ENCODE measurements around the gene MTHFD1.

DNA sequence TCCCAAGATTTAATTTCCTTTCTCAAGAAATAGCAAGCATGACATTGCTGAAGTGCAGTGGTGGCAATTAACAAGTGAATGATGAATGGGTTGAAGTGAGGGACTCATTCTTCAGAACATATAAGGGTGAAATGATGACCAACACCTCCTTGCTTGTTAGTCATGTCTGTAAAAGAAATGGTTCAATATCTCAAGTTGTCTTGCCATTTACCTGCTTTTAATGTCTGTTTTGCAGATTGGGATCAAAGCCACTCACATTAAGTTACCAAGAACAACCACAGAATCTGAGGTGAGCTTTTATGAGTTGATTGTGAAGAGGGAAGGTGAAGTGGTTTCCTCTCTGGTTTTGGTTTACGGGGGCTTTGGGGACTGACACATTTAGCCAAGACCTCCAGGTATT, 24.1 kb downstream of the MTHFD1 start:
- no peak for TF ChIP-seq FOS (IDR thresholded peaks at IDR 0.05; ENCODE audit: borderline replicate concordance, insufficient read depth, low read length)
- TF ChIP-seq, protein P1, sequence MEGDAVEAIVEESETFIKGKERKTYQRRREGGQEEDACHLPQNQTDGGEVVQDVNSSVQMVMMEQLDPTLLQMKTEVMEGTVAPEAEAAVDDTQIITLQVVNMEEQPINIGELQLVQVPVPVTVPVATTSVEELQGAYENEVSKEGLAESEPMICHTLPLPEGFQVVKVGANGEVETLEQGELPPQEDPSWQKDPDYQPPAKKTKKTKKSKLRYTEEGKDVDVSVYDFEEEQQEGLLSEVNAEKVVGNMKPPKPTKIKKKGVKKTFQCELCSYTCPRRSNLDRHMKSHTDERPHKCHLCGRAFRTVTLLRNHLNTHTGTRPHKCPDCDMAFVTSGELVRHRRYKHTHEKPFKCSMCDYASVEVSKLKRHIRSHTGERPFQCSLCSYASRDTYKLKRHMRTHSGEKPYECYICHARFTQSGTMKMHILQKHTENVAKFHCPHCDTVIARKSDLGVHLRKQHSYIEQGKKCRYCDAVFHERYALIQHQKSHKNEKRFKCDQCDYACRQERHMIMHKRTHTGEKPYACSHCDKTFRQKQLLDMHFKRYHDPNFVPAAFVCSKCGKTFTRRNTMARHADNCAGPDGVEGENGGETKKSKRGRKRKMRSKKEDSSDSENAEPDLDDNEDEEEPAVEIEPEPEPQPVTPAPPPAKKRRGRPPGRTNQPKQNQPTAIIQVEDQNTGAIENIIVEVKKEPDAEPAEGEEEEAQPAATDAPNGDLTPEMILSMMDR (IDR thresholded peaks at IDR 0.05; ENCODE audit: extremely low read depth in 1 of 2, insufficient read depth in 1 of 2, low read depth in 1 of 2, low read length in 2 of 2), result no peak

Data from endothelial cell of umbilical vein (primary cell).